GM12873 (cell line): ENCODE results near the gene ZCWPW2.
A peak's percentile ranks its signal among the peaks of the same experiment; 100 is the strongest.

Source experiments
- TF ChIP-seq, protein P1 (sequence below): IDR thresholded peaks from 2 replicates; pipeline ENCODE4 v1.5.1; 2012; ENCODE audit warnings: low read depth, mild to moderate bottlenecking, moderate library complexity, low read length, control low read depth; ENCODE audit not compliant: insufficient read depth; ENCODE audit errors: missing control alignments

Gene ZCWPW2

DNA sequence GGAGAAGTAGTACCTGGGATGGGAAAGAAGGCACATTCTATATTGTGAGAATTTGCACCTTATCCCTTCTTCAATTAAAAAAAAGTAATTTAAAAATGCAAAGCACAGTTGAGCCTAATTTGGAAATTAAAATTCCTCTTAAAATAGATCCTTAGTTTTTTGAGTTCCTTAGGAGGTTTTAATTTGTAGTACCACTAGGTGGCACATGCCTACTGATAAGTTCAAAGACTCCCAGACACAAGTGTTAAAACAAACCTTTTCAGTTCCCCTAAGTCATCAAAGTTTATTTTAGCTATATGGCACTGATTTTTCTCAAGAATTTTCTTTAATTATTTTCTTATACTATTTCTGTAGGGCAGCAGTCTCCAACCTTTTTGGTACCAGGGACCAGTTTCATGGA, 127.7 kb downstream of the ZCWPW2 start:
- TF ChIP-seq, protein P1, sequence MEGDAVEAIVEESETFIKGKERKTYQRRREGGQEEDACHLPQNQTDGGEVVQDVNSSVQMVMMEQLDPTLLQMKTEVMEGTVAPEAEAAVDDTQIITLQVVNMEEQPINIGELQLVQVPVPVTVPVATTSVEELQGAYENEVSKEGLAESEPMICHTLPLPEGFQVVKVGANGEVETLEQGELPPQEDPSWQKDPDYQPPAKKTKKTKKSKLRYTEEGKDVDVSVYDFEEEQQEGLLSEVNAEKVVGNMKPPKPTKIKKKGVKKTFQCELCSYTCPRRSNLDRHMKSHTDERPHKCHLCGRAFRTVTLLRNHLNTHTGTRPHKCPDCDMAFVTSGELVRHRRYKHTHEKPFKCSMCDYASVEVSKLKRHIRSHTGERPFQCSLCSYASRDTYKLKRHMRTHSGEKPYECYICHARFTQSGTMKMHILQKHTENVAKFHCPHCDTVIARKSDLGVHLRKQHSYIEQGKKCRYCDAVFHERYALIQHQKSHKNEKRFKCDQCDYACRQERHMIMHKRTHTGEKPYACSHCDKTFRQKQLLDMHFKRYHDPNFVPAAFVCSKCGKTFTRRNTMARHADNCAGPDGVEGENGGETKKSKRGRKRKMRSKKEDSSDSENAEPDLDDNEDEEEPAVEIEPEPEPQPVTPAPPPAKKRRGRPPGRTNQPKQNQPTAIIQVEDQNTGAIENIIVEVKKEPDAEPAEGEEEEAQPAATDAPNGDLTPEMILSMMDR = peak; percentile 49

DNA sequence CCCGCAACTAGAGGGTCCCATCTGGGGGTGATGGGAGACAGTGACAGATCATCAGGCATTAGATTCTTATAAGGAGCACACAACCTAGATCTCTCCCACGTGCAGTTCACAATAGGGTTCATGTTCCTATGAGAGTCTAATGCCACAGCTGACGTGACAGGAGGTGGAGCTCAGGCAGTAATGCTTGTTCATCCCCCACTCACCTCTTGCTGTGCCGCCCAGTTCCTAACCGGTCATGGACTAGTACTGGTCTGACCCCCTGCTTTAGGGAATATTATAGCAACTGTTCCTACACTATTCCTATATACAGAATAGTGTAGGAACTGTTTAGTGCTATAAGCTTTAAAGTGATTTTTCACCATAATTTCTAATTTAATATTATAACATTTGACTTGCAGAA, 128.2 kb downstream of the ZCWPW2 start:
- TF ChIP-seq, protein P1 = no peak

DNA sequence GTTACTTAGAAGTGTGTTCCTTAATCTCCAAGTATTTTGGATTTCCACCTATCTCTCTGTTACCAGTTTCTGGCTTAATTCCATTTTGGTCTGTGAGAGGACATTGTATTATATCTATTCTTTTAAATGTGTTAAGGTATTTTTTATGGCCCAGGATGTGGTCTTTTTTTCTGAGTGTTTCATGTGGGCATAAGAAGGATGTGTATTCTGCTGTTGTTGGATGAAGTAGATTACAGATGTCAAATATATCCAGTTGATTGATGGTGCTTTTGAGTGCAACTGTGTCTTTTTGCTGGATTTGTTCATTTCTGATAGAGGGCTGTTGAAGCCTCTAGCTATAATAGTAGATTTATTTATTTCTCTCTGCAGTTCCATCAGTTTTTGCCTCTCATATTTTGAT, 136.6 kb downstream of the ZCWPW2 start:
- TF ChIP-seq, protein P1 = no peak

DNA sequence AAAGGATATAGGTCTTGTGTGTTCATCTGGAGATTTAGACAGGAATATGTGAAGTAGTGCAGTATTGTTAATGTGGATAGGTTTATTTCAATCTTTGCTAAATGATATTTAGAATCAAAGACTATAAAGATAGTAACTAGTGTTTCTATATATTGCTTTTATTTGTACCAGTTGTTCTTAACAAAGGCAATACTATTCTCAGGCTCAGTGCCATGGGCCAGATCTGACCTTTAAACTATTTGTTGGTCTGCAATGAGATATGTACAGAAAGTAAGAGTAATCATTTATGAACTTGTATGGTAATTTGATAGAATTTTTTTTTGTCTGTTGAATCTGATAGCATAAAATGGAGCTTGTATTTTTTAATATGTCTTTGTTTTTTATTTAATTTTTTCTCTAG, 146.8 kb downstream of the ZCWPW2 start:
- TF ChIP-seq, protein P1 = no peak

DNA sequence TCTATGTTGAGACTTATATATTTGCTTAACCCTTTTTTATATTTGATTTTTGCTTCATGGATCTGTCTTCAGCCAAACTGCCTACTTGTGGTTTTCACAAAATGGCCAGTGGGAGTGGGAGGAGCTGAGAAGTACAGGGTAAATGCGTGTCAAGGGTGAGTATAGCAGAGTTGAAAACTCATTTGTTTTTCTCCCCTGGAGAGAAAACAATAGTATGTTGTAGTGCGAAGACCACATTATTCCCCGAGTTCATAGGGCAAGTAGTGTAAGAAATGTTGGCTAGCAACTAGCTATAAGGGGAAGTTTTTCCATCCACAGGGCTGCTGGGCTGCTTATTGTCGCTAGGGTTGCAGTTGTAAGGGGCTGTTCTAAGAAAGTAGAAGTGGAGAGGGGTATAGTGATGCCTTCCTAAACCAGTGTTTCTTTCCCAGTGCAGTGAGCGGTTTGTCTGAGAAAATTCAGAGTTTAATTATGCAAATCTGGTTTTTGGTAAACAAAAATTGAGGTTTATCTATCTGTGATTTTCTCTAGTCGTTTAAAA, 153.9 kb downstream of the ZCWPW2 start:
- TF ChIP-seq, protein P1 = no peak

DNA sequence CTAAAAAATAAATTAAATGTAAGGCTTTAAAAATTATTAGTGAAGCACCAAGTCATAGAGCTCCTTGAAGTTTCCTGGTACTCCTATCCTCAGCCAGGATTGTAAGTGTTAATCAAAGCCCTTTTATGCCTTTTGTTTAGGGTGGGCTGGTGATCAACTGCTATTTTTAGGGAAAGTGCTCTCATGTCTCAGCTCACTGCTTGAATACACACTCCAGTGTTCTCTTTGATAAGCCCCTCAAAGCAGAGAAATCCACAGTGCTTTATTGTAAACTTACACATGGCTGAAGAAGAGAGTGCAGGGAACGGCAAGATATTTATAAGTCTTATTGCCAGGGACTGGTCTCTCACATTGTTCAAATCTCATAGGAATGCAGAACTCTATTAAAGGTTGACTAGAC, 156.5 kb downstream of the ZCWPW2 start:
- TF ChIP-seq, protein P1 = no peak

DNA sequence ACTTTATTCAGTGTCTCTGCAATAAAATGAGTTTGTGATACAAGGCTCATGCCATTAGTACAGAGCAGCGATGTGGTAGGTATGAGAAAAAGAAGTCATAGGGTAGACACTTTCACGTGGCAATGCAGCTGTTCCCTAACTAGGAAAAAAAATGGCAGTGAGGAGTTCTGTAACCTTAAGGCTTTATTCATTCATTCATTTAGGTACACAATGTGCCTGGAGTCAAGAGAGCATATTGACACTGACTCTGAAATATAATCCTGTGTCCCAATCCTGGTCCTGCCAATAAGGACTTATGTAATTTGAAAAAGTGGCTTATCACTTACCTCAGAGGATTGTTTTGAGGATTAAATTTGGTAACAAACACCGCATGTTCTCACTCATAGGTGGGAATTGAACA, 173.1 kb downstream of the ZCWPW2 start:
- TF ChIP-seq, protein P1 = no peak
